ENCODE measurements around the gene TDRKH. TPM values are rescaled to one million over a fixed set of nuclear protein-coding genes. Genes with fewer than 3 reads are reported as not detected.
A peak's percentile ranks its signal among the peaks of the same experiment; 100 is the strongest.

The TDRKH gene
- total and polyA plus RNA-seq, 2 experiments from 2014 or later: 7.8 to 12.9 TPM

DNA sequence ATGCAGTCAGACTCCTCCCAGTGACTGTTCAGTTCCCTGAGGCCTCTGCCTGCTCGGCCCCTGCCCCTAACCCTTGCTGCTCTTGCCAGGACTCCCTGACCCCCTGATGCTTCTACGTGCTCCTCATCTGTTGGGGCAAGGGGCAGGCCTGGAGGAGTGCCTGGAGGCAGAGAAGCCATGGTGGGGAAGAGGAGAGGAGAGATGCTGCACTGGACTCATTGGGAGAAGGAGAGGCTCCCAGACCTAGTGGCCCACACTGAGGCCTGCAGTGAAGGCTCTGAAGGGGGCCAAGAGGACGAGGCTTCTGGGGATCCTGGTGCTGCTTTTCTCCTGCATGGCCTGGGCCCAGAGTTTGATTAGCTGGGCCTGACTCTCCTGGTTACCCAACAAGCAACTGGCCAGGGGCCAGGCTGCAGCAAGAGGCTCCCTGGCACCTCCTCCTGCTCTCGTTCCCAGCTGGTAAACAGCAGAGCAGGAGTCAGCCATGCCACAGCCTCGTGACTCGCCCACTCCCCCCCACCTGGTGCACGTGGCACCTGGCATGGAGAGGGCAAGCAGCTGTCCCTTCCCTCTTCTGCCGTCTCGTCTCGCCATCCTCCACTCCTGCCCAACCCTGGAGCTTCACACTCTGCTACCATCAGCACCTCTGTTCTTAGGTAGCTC, 42.1 kb upstream of the TDRKH start:
- TF ChIP-seq, protein P1, sequence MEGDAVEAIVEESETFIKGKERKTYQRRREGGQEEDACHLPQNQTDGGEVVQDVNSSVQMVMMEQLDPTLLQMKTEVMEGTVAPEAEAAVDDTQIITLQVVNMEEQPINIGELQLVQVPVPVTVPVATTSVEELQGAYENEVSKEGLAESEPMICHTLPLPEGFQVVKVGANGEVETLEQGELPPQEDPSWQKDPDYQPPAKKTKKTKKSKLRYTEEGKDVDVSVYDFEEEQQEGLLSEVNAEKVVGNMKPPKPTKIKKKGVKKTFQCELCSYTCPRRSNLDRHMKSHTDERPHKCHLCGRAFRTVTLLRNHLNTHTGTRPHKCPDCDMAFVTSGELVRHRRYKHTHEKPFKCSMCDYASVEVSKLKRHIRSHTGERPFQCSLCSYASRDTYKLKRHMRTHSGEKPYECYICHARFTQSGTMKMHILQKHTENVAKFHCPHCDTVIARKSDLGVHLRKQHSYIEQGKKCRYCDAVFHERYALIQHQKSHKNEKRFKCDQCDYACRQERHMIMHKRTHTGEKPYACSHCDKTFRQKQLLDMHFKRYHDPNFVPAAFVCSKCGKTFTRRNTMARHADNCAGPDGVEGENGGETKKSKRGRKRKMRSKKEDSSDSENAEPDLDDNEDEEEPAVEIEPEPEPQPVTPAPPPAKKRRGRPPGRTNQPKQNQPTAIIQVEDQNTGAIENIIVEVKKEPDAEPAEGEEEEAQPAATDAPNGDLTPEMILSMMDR (IDR thresholded peaks at IDR 0.05; ENCODE audit: low read depth, low read length): no peak
- no peaks in the 10 kb centered on the region for H3K4me1 ChIP-seq (ENCODE audit: low read depth)
- DNase-seq (ENCODE audit: low read depth in 1 of 2, low spot score in 1 of 2): peak in 1 of 2 donors; percentile 74
- H3K36me3 ChIP-seq: no peaks in the 10 kb centered on the region
- no peak overlapping the region for H3K4me3 ChIP-seq
- no peak overlapping the region for H3K27ac ChIP-seq
- H3K9me3 ChIP-seq (ENCODE audit: low read depth): no peaks in the 10 kb centered on the region
- peaks cover 10% of the 10 kb centered on the region for H3K27me3 ChIP-seq

DNA sequence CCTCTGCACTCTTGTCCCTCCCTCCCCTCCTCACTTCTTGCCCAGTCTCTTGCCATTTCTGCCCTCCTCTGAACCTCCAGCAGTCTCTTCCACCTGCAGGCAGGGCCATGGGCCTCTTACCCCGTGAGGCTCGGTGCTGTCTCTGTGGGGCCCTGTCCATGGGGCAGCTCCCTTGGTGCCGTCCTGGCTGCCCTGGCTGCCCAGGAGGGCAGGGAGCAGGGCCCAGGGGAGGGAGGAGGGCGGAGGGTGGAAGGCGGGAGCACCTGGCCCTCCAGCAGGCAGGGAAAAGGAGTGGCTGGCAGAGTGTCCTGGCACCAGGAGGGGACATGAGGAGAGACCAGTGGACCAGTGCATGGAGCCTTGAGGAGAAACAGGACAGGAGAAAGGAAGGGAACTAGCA, 41.3 kb upstream of the TDRKH start, which contains the start of gene RORC:
Gene RORC, minus strand, starts transcription at position 198 of the 400 bp plus-strand sequence. Its CDS starts 38 bp downstream, at position 160.
- Histone ChIP-seq H3K27me3 (peaks cover 1% of the 10 kb centered on the region), H3K4me3 (no peak within 1 kb of the TSS), H3K9me3 (ENCODE audit: low read depth) (no peaks in the 10 kb centered on the region), H3K36me3 (no peaks in the 10 kb centered on the region), H3K4me1 (ENCODE audit: low read depth) (no peaks in the 10 kb centered on the region), H3K27ac (no peak within 1 kb of the TSS)
- DNase-seq (ENCODE audit: low read depth in 1 of 2, low spot score in 1 of 2): no peak
- TF ChIP-seq, protein P1 (IDR thresholded peaks at IDR 0.05; ENCODE audit: low read depth, low read length): no peak

DNA sequence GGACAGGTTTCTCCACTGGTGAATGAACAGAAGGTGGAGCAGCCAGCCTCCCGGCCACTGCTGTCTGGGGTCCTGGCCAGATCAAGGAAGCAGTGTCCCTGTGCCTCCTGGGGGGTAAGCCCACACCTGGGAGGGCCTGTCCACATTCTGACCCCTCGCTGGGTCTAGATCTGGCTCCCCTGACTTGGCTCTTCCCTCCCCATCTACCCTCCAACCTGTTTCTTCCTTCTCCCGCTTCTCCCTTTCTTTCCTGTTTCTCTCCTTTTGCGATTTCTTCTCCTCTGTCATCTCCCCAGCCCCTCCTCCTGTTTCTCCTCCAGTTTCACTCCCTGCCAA, 40.9 kb upstream of the TDRKH start:
- Histone ChIP-seq H3K9me3 (ENCODE audit: low read depth) (no peaks in the 10 kb centered on the region), H3K4me1 (ENCODE audit: low read depth) (no peaks in the 10 kb centered on the region), H3K27ac (no peak overlapping the region), H3K36me3 (no peaks in the 10 kb centered on the region), H3K27me3 (no peaks in the 10 kb centered on the region), H3K4me3 (no peak overlapping the region)
- no peak for DNase-seq (ENCODE audit: low read depth in 1 of 2, low spot score in 1 of 2)
- TF ChIP-seq, protein P1 (IDR thresholded peaks at IDR 0.05; ENCODE audit: low read depth, low read length): no peak

DNA sequence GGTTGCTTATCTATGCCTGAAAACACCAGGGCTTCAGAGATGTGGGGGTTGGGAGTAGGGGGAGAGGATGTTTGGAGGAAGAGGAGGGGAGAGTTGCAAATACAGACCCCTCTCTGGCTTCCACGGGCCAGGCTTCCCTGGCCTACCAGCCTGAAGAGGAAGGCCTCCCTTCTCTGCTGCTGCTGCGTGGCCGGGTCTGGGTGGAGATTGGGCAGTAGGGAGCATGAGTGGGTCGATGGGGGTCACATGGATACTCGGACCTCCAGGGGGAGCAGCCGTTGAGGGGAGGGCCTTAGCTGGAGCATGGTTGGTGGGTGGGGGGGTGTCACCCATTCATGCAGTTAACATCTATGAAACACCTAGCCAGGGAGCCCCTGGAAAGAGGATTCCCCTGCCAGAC, 39.8 kb upstream of the TDRKH start:
- Histone ChIP-seq H3K27me3 (no peaks in the 10 kb centered on the region), H3K9me3 (ENCODE audit: low read depth) (no peaks in the 10 kb centered on the region), H3K36me3 (no peaks in the 10 kb centered on the region), H3K27ac (no peak overlapping the region), H3K4me1 (ENCODE audit: low read depth) (no peaks in the 10 kb centered on the region), H3K4me3 (no peak overlapping the region)
- no peak for DNase-seq (ENCODE audit: low read depth in 1 of 2, low spot score in 1 of 2)
- TF ChIP-seq, protein P1 (IDR thresholded peaks at IDR 0.05; ENCODE audit: low read depth, low read length): no peak

DNA sequence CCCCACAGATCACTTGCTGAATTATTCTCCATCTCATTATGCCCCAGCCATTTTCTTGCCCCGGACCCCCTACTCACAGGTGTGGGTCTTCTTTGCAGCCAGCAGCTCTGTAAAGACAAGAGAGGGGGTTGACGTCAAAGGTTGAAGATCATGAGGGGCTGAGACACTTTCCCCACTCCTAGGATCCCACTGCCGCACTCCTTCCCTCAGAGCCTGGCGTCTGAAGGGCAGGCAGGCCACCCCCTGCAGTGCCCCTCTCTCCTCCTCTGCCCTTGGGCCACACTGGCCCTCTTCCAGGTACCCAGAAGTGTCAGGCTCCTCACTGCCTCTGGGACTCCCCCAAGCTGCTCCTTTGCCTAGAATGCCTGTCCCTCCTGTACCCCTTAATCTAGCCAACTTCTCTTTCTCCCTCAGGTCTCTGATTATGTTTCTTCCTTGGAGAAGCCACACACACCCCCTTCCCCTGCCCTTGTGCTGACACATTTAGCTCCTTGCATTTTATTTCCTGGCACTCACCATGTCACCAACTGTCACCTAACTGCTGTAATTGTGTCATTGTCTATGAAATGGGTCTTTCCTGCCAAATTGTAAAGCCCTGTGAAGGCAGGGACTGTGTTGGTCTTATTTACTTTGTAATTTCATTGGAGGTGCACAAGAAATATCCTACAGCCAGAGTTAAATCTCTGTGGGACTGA, 39.2 kb upstream of the TDRKH start:
- Histone ChIP-seq H3K4me3 (no peak overlapping the region), H3K36me3 (no peaks in the 10 kb centered on the region), H3K4me1 (ENCODE audit: low read depth) (no peaks in the 10 kb centered on the region), H3K27me3 (no peaks in the 10 kb centered on the region), H3K9me3 (ENCODE audit: low read depth) (no peaks in the 10 kb centered on the region), H3K27ac (no peak overlapping the region)
- TF ChIP-seq, protein P1 (IDR thresholded peaks at IDR 0.05; ENCODE audit: low read depth, low read length): no peak
- no peak for DNase-seq (ENCODE audit: low read depth in 1 of 2, low spot score in 1 of 2)
